SK-N-SH (cell line): ENCODE measurements around the gene MED29. TPM values are rescaled to one million over a fixed set of nuclear protein-coding genes. Genes with fewer than 3 reads are reported as not detected.
A peak's percentile ranks its signal among the peaks of the same experiment; 100 is the strongest.

Source experiments
- CTCF ChIA-PET: fragments of 300-600, 350-600 bp; formaldehyde crosslinking; extraction: SDS; loops from one replicate; lab custom pipeline; 2021; lab: Yijun Ruan, JAX
- POLR2A ChIA-PET: fragments of 350-600 bp; sonication (Branson Sonifier 250); formaldehyde crosslinking; extraction: SDS; loops from one replicate; lab custom pipeline; 2020; ENCODE audit warnings: antibody characterized with exemption, inconsistent platforms; lab: Yijun Ruan, JAX
- DNase-seq: peaks from one replicate; pipeline ENCODE4 v3.0.0; 2012
- H2AFZ ChIP-seq: fragments of 200-600 bp; sonication (generic); 2 replicates; pipeline ENCODE4 v1.8.1; 2016; ENCODE audit warnings: antibody characterized with exemption, mild to moderate bottlenecking, low read depth
- H3F3A ChIP-seq: fragments of 200-600 bp; sonication (generic); replicated peaks from 2 replicates; pipeline ENCODE3; 2016; ENCODE audit warnings: antibody characterized with exemption, mild to moderate bottlenecking; ENCODE audit not compliant: insufficient read depth
- H3K27ac ChIP-seq, 2 experiments: fragments of 200-500 bp in 1 of 2; fragments of 200-600 bp in 1 of 2; sonication (Bioruptor generic) in 1 of 2; sonication (generic), shearing (Covaris generic) in 1 of 2; 2 replicates each; pipeline versions ENCODE4 v1.5.1 to v1.6.1; 2014 to 2016; ENCODE audit warnings: low read depth in 2 of 2, inconsistent platforms in 1 of 2, low read length in 1 of 2, mild to moderate bottlenecking in 1 of 2, mixed read lengths in 1 of 2
- H3K27me3 ChIP-seq: fragments of 200-600 bp; sonication (generic), shearing (Covaris generic); 2 replicates; pipeline ENCODE4 v1.6.1; 2016; ENCODE audit warnings: mixed run types; ENCODE audit not compliant: insufficient read depth
- H3K36me3 ChIP-seq, 2 experiments: fragments of 200-500 bp in 1 of 2; fragments of 200-600 bp in 1 of 2; sonication (Bioruptor generic) in 1 of 2; sonication (generic) in 1 of 2; replicated peaks in 1 of 2; 2 replicates each; pipeline versions ENCODE3 to v1.5.1; 2014 to 2016; ENCODE audit warnings: low read length in 1 of 2, mild to moderate bottlenecking in 1 of 2; ENCODE audit not compliant: insufficient read depth in 2 of 2, control insufficient read depth in 1 of 2
- H3K4me1 ChIP-seq, 2 experiments: fragments of 200-500 bp in 1 of 2; fragments of 200-600 bp in 1 of 2; sonication (Bioruptor generic) in 1 of 2; sonication (generic), shearing (Covaris generic) in 1 of 2; 2 replicates each; pipeline versions ENCODE4 v1.5.1 to v1.6.1; 2014 to 2016; ENCODE audit warnings: low read depth in 1 of 2, low read length in 1 of 2, mixed run types in 1 of 2; ENCODE audit not compliant: insufficient read depth in 2 of 2, control insufficient read depth in 1 of 2
- H3K4me2 ChIP-seq: fragments of 200-600 bp; sonication (generic), shearing (Covaris generic); 2 replicates; pipeline ENCODE4 v1.6.1; 2017; ENCODE audit warnings: mixed run types
- H3K4me3 ChIP-seq, 2 experiments: fragments of 200-500 bp in 1 of 2; fragments of 200-600 bp in 1 of 2; sonication (Bioruptor generic) in 1 of 2; sonication (generic), shearing (Covaris generic) in 1 of 2; 2 replicates each; pipeline versions ENCODE4 v1.5.1 to v1.8.1; 2014 to 2016; ENCODE audit warnings: low read depth in 2 of 2, inconsistent platforms in 1 of 2, low read length in 1 of 2, mild to moderate bottlenecking in 1 of 2, mixed read lengths in 1 of 2, moderate library complexity in 1 of 2
- H3K79me2 ChIP-seq: fragments of 200-600 bp; sonication (generic); 2 replicates; pipeline ENCODE4 v1.8.1; 2017; ENCODE audit warnings: mild to moderate bottlenecking; ENCODE audit not compliant: insufficient read depth
- H3K9ac ChIP-seq: fragments of 200-600 bp; sonication (generic); 2 replicates; pipeline ENCODE4 v1.6.1; 2017; ENCODE audit warnings: mixed run types
- H3K9me2 ChIP-seq: fragments of 200-600 bp; sonication (generic); 2 replicates; pipeline ENCODE4 v1.6.1; 2017; ENCODE audit warnings: mixed run types
- H3K9me3 ChIP-seq: fragments of 200-600 bp; sonication (generic); 2 replicates; pipeline ENCODE4 v1.6.1; 2017; ENCODE audit warnings: mixed run types, mild to moderate bottlenecking, moderate library complexity
- H4K20me1 ChIP-seq: fragments of 200-600 bp; sonication (generic); 2 replicates; pipeline ENCODE4 v1.6.1; 2017; ENCODE audit warnings: mild to moderate bottlenecking, mixed run types; ENCODE audit not compliant: insufficient read depth
- CHD2 ChIP-seq: fragments of 150-350 bp; IDR thresholded peaks from 2 replicates; pipeline ENCODE4 v1.6.1; 2018; ENCODE audit warnings: low read length; ENCODE audit not compliant: partially characterized antibody
- CTCF ChIP-seq: fragments of 200-600 bp; sonication (generic); IDR thresholded peaks from 2 replicates; pipeline ENCODE4 v1.6.1; 2017; ENCODE audit warnings: antibody characterized with exemption, mild to moderate bottlenecking, moderate library complexity
- FOXM1 ChIP-seq: IDR thresholded peaks from 2 replicates; pipeline ENCODE4 v1.4.0; 2012; ENCODE audit warnings: low read depth, mild to moderate bottlenecking
- GABPA ChIP-seq: IDR thresholded peaks from 2 replicates; pipeline ENCODE4 v1.4.0; 2012; ENCODE audit warnings: low read depth, mild to moderate bottlenecking
- NFIC ChIP-seq: IDR thresholded peaks from 2 replicates; pipeline ENCODE4 v1.4.0; 2012; ENCODE audit warnings: borderline replicate concordance
- POLR2AphosphoS5 ChIP-seq: IDR thresholded peaks from 2 replicates; pipeline ENCODE4 v1.6.1; 2012; ENCODE audit warnings: low read depth, low read length
- RAD21 ChIP-seq: IDR thresholded peaks from 2 replicates; pipeline ENCODE4 v1.6.1; 2012; ENCODE audit warnings: mild to moderate bottlenecking, low read length
- RFX5 ChIP-seq: IDR thresholded peaks from 2 replicates; pipeline ENCODE4 v1.6.1; 2012; ENCODE audit warnings: mild to moderate bottlenecking, improper control_type of control experiment, low read length
- RXRA ChIP-seq: IDR thresholded peaks from 2 replicates; pipeline ENCODE4 v1.4.0; 2012; ENCODE audit warnings: low read depth, mild to moderate bottlenecking, borderline replicate concordance
- SMC3 ChIP-seq: IDR thresholded peaks from 2 replicates; pipeline ENCODE4 v1.6.1; 2012; ENCODE audit warnings: low read depth, low read length, improper control_type of control experiment
- USF1 ChIP-seq: IDR thresholded peaks from 2 replicates; pipeline ENCODE4 v1.4.0; 2012; ENCODE audit warnings: low read depth, borderline replicate concordance
- ZBTB33 ChIP-seq: IDR thresholded peaks from 2 replicates; pipeline ENCODE4 v1.4.0; 2012; ENCODE audit warnings: low read depth, borderline replicate concordance
- WGBS: methylation state at CpG from one replicate; pipeline ENCODE4 v1.1.6; 2017; ENCODE audit warnings: low lambda C conversion rate; 5-methylcytosine and 5-hydroxymethylcytosine counted together
- polyA plus RNA-seq, 3 experiments: library from polyadenylated mRNA; depleted of rRNA; stranded (reverse); fragments of >200 nt; gene quantifications; 2 replicates each; pipeline ENCODE4 v1.2.3, GENCODE V29; 2012
- TF ChIP-seq, protein P1 (sequence below): IDR thresholded peaks from 2 replicates; pipeline ENCODE4; 2012

Gene MED29
- polyA plus RNA-seq, 1 of the 3 experiments (the other 2 are of a cell fraction) = 32.0 TPM

- TF ChIP-seq RFX5 (no peak), FOXM1 (no peak), ZBTB33 (no peak), RXRA (no peak), CHD2 (peak; percentile 20), USF1 (no peak)
- TF ChIP-seq, all 33 proteins: peak for 10
These were observed 15.7 kb downstream of the MED29 start, which contains the start of gene ZFP36 (continued) for GRCh38 chr19:39406656-39407409.

GRCh38 chr19:39407410-39407659, 16.2 kb downstream of the MED29 start:
- H3K4me1 ChIP-seq = peaks cover 36% of the 10 kb centered on the region in 2 experiments; a peak in 3 of 4 replicates
- no peaks in the 10 kb centered on the region for H3K9me2 ChIP-seq
- peak overlapping the region; percentile 92 for H3K4me2 ChIP-seq
- peaks cover 43% of the 10 kb centered on the region for H3F3A ChIP-seq
- DNase-seq = no peak
- CTCF ChIA-PET = interaction anchor here (0.7 to 3.9 kb wide), 3 partner anchors 10 to 67 kb away, joined by 3 to 52 read pairs (median 4); partner anchors contain the start of gene RPS16
- 53% methylated on average over 7 of the region's 14 CpGs for WGBS
- H2AFZ ChIP-seq = no peak overlapping the region
- peaks cover 28% of the 10 kb centered on the region for H3K79me2 ChIP-seq
- TF ChIP-seq SMC3 (no peak), CTCF (no peak), POLR2AphosphoS5 (no peak), RAD21 (no peak), NFIC (no peak), CHD2 (no peak), GABPA (no peak)
- TF ChIP-seq, protein P1, sequence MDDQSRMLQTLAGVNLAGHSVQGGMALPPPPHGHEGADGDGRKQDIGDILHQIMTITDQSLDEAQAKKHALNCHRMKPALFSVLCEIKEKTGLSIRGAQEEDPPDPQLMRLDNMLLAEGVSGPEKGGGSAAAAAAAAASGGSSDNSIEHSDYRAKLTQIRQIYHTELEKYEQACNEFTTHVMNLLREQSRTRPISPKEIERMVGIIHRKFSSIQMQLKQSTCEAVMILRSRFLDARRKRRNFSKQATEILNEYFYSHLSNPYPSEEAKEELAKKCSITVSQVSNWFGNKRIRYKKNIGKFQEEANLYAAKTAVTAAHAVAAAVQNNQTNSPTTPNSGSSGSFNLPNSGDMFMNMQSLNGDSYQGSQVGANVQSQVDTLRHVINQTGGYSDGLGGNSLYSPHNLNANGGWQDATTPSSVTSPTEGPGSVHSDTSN = no peak
- H4K20me1 ChIP-seq = peaks cover 19% of the 10 kb centered on the region
- peaks cover 0 to 7% of the 10 kb centered on the region in 2 experiments for H3K36me3 ChIP-seq
- POLR2A ChIA-PET = interaction anchor here (2.5 kb wide), 1 partner anchor 28 kb away, joined by 12 read pairs; the partner anchor contains the start of gene RPS16
- peak overlapping the region; percentile 82 to 98 for H3K4me3 ChIP-seq
- H3K9ac ChIP-seq = peak overlapping the region; percentile 97
- H3K27me3 ChIP-seq = no peaks in the 10 kb centered on the region
- no peaks in the 10 kb centered on the region for H3K9me3 ChIP-seq
- H3K27ac ChIP-seq = peak overlapping the region; percentile 84 to 91
